DOHH2 (cell line): Measurements from ENCODE around the gene LPAR2.

Experiments used
- H3F3A ChIP-seq: fragments of 200-600 bp; sonication (generic), shearing (Covaris generic); 2 replicates; pipeline ENCODE4 v1.6.0; 2016; ENCODE audit warnings: antibody characterized with exemption, mild to moderate bottlenecking; ENCODE audit not compliant: control insufficient read depth, insufficient read depth
- H3K27ac ChIP-seq: fragments of 200-600 bp; sonication (generic); 2 replicates; pipeline ENCODE4 v1.5.1; 2014; ENCODE audit warnings: low read depth, mild to moderate bottlenecking, low read length, moderate library complexity
- H3K27me3 ChIP-seq: fragments of 200-600 bp; sonication (generic); 2 replicates; pipeline ENCODE4 v1.6.1; 2014; ENCODE audit warnings: mild to moderate bottlenecking, low read length, mixed read lengths; ENCODE audit not compliant: control insufficient read depth
- H3K36me3 ChIP-seq: fragments of 200-600 bp; sonication (generic); 2 replicates; pipeline ENCODE4 v1.6.1; 2014; ENCODE audit warnings: mild to moderate bottlenecking, low read length, moderate library complexity, mixed read lengths; ENCODE audit not compliant: control insufficient read depth
- H3K4me1 ChIP-seq: fragments of 200-600 bp; sonication (generic); 2 replicates; pipeline ENCODE4 v1.6.1; 2014; ENCODE audit warnings: mild to moderate bottlenecking, low read length, mixed read lengths; ENCODE audit not compliant: control insufficient read depth
- H3K4me2 ChIP-seq: fragments of 200-600 bp; sonication (generic); 2 replicates; pipeline ENCODE4 v1.6.0; 2014; ENCODE audit warnings: mild to moderate bottlenecking, low read length, moderate library complexity
- H3K4me3 ChIP-seq: fragments of 200-600 bp; sonication (generic); 2 replicates; pipeline ENCODE4 v1.5.1; 2014; ENCODE audit warnings: mild to moderate bottlenecking, low read length, mixed read lengths
- H3K79me2 ChIP-seq: fragments of 200-600 bp; sonication (generic); 2 replicates; pipeline ENCODE4 v1.6.1; 2014; ENCODE audit warnings: mild to moderate bottlenecking, low read length, mixed read lengths; ENCODE audit not compliant: control insufficient read depth
- H3K9me2 ChIP-seq: fragments of 200-600 bp; sonication (generic); replicated peaks from 2 replicates; pipeline ENCODE4 v1.6.1; 2014; ENCODE audit warnings: mild to moderate bottlenecking, low read length, mixed read lengths; ENCODE audit not compliant: control insufficient read depth
- H3K9me3 ChIP-seq: fragments of 200-600 bp; sonication (generic); 2 replicates; pipeline ENCODE4 v1.6.1; 2014; ENCODE audit warnings: antibody characterized with exemption, low read length, mixed read lengths; ENCODE audit not compliant: control insufficient read depth, insufficient read depth
- H4K20me1 ChIP-seq: fragments of 200-600 bp; sonication (generic); 2 replicates; pipeline ENCODE4 v1.6.0; 2014; ENCODE audit warnings: low read depth, mild to moderate bottlenecking, antibody characterized with exemption, low read length, moderate library complexity; ENCODE audit not compliant: control insufficient read depth, insufficient read depth
- CTCF ChIP-seq: fragments of 200-600 bp; sonication (generic); IDR thresholded peaks from one replicate; pipeline ENCODE4 v1.5.1; 2014; ENCODE audit warnings: antibody characterized with exemption, mild to moderate bottlenecking, low read depth, low read length; ENCODE audit not compliant: poor library complexity, severe bottlenecking
- EZH2phosphoT487 ChIP-seq: fragments of 200-600 bp; sonication (generic); IDR thresholded peaks from 2 replicates; pipeline ENCODE4 v1.6.1; 2017; ENCODE audit warnings: borderline replicate concordance, mild to moderate bottlenecking, antibody characterized with exemption, low read length, moderate library complexity, mixed read lengths

Gene LPAR2

GRCh38 chr19:19655051-19655594, 27.1 kb upstream of the LPAR2 start:
- Histone ChIP-seq H3K4me2 (no peak overlapping the region), H4K20me1 (no peaks in the 10 kb centered on the region), H3K27me3 (no peaks in the 10 kb centered on the region), H3K9me3 (no peaks in the 10 kb centered on the region), H3K36me3 (peaks cover 98% of the 10 kb centered on the region), H3K4me1 (no peaks in the 10 kb centered on the region), H3K4me3 (no peak overlapping the region), H3K27ac (no peak overlapping the region), H3K9me2 (no peaks in the 10 kb centered on the region), H3F3A (no peaks in the 10 kb centered on the region), H3K79me2 (peaks cover 19% of the 10 kb centered on the region)
- TF ChIP-seq CTCF (no peak), EZH2phosphoT487 (no peak)

- Histone ChIP-seq H3K27me3 (no peaks in the 10 kb centered on the region), H3K4me1 (no peaks in the 10 kb centered on the region), H3K9me3 (no peaks in the 10 kb centered on the region), H3F3A (no peaks in the 10 kb centered on the region), H4K20me1 (no peaks in the 10 kb centered on the region), H3K4me3 (no peak overlapping the region), H3K27ac (no peak overlapping the region), H3K79me2 (peaks cover 12% of the 10 kb centered on the region), H3K4me2 (no peak overlapping the region), H3K9me2 (no peaks in the 10 kb centered on the region), H3K36me3 (peaks cover 98% of the 10 kb centered on the region)
- TF ChIP-seq CTCF (no peak), EZH2phosphoT487 (no peak)
These were observed 26.4 kb upstream of the LPAR2 start for GRCh38 chr19:19654441-19654840.

- Histone ChIP-seq H3K9me2 (no peaks in the 10 kb centered on the region), H3F3A (no peaks in the 10 kb centered on the region), H4K20me1 (no peaks in the 10 kb centered on the region), H3K9me3 (no peaks in the 10 kb centered on the region), H3K4me2 (no peak overlapping the region), H3K4me3 (no peak overlapping the region), H3K79me2 (peaks cover 7% of the 10 kb centered on the region), H3K27me3 (no peaks in the 10 kb centered on the region), H3K36me3 (peaks cover 97% of the 10 kb centered on the region), H3K4me1 (no peaks in the 10 kb centered on the region), H3K27ac (no peak overlapping the region)
- TF ChIP-seq EZH2phosphoT487, result no peak
- no peak for TF ChIP-seq CTCF
These were observed 25.7 kb upstream of the LPAR2 start for GRCh38 chr19:19653597-19654147.
